DMS79 (cell line): Measurements from ENCODE around the gene GALNT17.

ENCODE experiments used
- DNase-seq: peaks from one replicate; lab custom pipeline; 2025; lab: John Stamatoyannopoulos, UW

Gene GALNT17

DNA sequence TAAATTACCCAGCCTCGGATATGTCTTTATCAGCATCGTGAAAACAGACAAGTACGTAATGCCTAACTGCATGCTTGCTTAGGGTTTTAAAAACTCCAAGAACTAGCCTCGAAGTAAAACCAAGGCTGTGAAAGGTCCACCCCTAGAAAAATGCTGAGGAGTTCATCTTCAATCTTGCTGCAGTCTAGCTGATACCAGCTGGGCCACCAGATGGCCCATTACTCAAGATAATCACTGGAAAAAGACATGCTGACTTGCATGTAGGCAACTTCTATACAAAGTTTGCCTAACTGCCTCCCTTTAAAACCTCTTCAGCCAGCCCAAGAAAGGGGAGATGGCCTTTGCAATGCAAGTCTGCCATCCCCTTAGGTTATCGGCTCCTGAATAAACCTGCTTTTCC is 614.1 kb downstream of the GALNT17 start:
- DNase-seq: no peak

DNA sequence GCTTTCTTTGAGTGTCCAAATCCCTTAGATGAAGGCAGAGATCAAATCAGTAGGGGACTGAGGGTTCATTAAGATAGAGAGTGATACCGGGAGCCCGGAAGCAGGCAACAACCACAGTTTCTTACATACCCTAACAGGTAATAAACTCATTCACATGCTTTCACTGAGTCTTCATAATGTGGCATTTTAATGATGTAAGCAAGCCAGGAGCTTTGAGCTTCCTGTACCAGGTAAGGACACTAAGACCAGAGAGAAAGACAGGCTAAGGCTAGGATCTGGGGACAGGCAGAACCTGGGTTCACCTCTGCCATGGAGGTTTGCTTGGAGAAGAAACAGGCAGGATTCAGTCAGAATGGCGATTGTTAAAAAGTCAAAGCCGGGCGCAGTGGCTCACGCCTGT is 618.3 kb downstream of the GALNT17 start:
- no peak for DNase-seq

DNA sequence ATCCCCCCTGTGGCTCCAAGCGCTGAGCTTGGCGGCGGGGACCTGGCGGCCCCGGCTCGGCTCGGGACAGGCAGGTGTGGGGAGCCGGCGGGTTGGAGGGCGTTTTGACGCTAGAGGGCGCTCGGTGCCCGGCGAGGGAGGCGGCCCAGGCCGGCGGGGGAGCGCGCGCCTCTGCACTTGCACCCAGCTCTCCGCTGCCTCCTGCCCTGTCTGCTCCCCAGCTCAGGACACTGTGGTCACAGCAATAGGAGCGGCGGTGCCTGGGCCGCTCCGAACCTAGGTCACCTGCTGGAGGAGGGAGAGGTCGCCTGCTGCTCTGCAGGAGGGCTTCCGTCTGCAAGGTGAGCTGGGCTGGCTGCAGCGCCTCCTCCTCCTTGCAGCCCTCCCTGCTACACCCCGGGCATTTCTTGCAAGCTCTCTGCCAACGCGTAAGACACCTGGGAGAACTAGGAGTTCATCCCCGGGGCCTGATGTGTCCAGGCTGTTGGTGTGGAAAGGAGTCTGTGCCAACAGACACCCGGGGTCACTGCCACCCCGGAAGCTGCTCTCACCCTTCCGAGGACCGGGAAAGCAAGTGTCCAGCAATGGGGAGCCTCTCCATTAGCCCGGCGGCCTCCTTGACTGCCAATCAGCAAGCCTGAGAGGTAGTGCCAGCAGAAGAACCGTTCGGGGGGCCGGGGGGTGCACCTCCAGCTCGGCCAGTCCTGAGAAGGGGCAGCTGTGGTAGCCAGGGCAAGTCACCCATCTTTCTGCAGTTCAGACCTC is 620.4 kb downstream of the GALNT17 start:
- DNase-seq: no peak

DNA sequence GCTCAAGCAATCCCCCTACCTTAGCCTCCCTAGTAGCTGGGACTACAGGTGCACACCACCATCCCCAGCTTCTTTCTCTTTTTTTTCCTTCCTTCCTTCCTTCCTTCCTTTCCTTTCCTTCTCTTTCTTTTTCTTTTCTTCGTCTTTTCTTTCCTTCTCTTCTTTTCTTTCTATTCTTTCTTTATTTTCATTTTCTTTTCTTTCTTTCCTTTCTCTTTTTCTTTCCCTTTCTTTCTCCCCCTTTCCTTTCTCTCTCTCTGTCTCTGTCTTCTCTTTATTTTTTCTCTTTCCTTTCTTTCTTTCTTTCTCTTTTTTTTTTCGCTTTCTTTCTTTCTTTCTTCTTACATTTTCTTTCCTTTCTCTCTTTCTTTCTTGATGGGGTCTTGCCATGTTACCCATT is 621.3 kb downstream of the GALNT17 start:
- DNase-seq: no peak

DNA sequence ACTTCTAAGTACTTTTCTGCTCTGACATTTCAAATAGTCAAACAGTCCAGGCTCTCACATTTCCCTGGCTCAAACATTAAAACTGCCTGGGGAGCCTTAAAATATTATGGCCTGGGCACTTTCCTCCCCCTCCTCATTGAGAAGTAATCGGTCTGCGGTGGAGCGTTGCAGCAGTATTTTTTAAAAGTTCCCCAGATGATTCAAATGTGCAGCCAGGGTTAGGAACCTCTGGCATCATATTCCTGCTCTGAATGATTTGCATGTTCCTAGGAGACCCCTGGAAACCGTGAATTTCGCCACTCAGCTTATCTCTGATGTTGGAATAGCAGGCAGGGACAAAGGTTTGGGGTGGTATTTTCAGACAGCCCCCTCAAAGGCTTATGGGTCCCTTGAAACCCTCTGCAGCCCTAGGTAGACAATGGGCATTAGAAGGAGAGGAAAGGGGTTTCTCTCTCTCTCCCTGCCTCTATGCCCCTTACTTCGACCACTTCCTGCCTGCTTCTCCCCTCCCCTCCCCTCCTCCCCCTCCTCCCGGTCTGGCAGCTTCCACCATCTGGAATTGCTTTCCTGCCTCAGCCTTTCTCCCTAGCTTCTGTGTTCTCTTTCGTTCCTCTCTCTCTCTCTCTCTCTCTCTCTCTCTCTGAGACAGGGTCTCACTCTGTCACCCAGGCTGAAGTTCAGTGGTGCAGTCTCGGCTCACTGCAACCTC is 622.2 kb downstream of the GALNT17 start:
- DNase-seq: no peak

DNA sequence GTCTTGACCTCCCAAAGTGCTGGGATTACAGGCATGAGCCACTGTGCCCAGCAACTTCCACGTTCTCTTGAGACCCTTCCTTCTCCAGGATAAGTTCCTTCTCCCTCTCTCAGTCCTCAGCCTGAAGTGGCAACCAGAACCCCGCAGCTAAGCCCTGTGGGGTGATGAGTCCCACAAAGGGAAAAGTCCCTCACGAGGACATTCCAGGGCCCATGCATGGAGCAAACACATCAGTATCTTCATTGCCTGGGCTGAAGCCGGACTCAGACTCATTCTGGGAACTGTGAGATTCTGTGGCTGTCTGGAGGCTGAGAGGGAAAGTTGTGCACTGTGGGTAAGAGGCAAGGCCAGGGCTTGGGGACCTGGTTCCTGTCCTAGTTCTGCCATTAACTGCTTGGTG is 622.9 kb downstream of the GALNT17 start:
- DNase-seq: no peak

DNA sequence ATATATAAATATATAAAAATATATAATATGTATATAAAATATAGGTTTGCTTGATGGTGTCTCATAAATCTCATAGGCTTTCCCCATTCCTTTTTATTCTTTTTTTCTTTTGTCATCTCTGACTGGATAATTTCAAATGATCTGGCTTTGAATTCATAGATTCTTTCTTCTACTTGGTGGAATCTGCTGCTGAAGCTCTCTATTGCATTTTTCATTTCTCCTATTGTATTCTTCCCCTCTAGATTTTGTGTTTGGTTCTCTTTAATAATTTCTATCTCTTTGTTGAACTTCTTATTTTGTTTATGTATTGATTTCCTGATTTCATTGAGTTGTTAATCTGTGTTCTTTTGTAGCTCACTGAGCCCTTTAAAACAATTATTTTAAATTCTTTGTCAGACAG is 629.4 kb downstream of the GALNT17 start:
- no peak for DNase-seq
